Measurements from ENCODE around the gene BOC.

The BOC gene

GRCh38 chr3:113269661-113270060 lies 58.3 kb downstream of the BOC start:
- Histone ChIP-seq H3K4me1 (ENCODE audit: control insufficient read depth, insufficient read depth, low read length, poor library complexity, severe bottlenecking) (no peaks in the 10 kb centered on the region), H3K27ac (ENCODE audit: low read depth, low read length, severe bottlenecking) (peak overlapping the region; percentile 23), H3K36me3 (ENCODE audit: control insufficient read depth, insufficient read depth, low read length) (peaks cover 23% of the 10 kb centered on the region), H3K9me3 (ENCODE audit: control insufficient read depth, low read length) (no peaks in the 10 kb centered on the region), H3K4me3 (ENCODE audit: extremely low read depth, insufficient read depth, low read length, poor library complexity, severe bottlenecking) (no peak overlapping the region)
- WGBS, 2 experiments (ENCODE audit: insufficient coverage in 2 of 2), result 90 to 96% methylated on average over 3 of the region's 3 CpGs

- no peak overlapping the region for H3K27ac ChIP-seq (ENCODE audit: low read depth, low read length, severe bottlenecking)
- no peaks in the 10 kb centered on the region for H3K4me1 ChIP-seq (ENCODE audit: control insufficient read depth, insufficient read depth, low read length, poor library complexity, severe bottlenecking)
- 100% methylated on average over 1 to 2 of the region's 2 CpGs for WGBS, 2 experiments (ENCODE audit: insufficient coverage in 2 of 2)
- no peak overlapping the region for H3K4me3 ChIP-seq (ENCODE audit: extremely low read depth, insufficient read depth, low read length, poor library complexity, severe bottlenecking)
- H3K9me3 ChIP-seq (ENCODE audit: control insufficient read depth, low read length), result no peaks in the 10 kb centered on the region
- peaks cover 23% of the 10 kb centered on the region for H3K36me3 ChIP-seq (ENCODE audit: control insufficient read depth, insufficient read depth, low read length)
Measured at GRCh38 chr3:113270068-113270467, 58.7 kb downstream of the BOC start.

GRCh38 chr3:113270786-113271185 lies 59.4 kb downstream of the BOC start:
- no peak overlapping the region for H3K27ac ChIP-seq (ENCODE audit: low read depth, low read length, severe bottlenecking)
- WGBS, 2 experiments (ENCODE audit: insufficient coverage in 2 of 2), result 93 to 95% methylated on average over 7 to 8 of the region's 9 CpGs

DNA sequence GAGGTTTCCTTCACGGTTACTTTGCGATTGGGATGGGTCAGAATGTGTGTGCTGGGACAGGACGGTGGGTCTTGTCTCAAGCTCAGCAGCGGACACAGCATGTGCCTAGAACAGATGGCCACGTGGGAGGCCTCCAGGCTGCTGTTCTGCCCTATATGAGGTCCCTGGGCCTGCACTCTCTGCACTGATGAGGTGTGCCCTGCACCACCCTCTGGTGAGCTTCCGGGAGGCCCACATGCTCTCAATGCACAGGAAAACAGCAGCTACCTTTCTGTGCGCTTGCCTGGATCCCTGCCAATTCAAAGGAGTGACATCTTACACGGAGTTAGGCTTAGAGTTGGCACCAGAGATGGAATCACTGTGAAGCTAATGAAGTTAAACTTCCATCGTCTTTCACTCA lies 59.8 kb downstream of the BOC start:
- Histone ChIP-seq H3K36me3 (ENCODE audit: control insufficient read depth, insufficient read depth, low read length) (peaks cover 23% of the 10 kb centered on the region), H3K4me1 (ENCODE audit: control insufficient read depth, insufficient read depth, low read length, poor library complexity, severe bottlenecking) (peaks cover 6% of the 10 kb centered on the region)
- 91 to 93% methylated on average over 7 to 9 of the region's 9 CpGs for WGBS, 2 experiments (ENCODE audit: insufficient coverage in 2 of 2)

More at GRCh38 chr3:113270786-113271185, 59.4 kb downstream of the BOC start:
- peaks cover 2% of the 10 kb centered on the region for H3K4me1 ChIP-seq (ENCODE audit: control insufficient read depth, insufficient read depth, low read length, poor library complexity, severe bottlenecking)
- H3K36me3 ChIP-seq (ENCODE audit: control insufficient read depth, insufficient read depth, low read length), result peaks cover 23% of the 10 kb centered on the region
- H3K9me3 ChIP-seq (ENCODE audit: control insufficient read depth, low read length), result no peaks in the 10 kb centered on the region
- H3K4me3 ChIP-seq (ENCODE audit: extremely low read depth, insufficient read depth, low read length, poor library complexity, severe bottlenecking), result no peak overlapping the region

GRCh38 chr3:113271594-113272384 lies 60.4 kb downstream of the BOC start:
- peaks cover 8% of the 10 kb centered on the region for H3K4me1 ChIP-seq (ENCODE audit: control insufficient read depth, insufficient read depth, low read length, poor library complexity, severe bottlenecking)
- no peaks in the 10 kb centered on the region for H3K9me3 ChIP-seq (ENCODE audit: control insufficient read depth, low read length)
- no peak overlapping the region for H3K27ac ChIP-seq (ENCODE audit: low read depth, low read length, severe bottlenecking)
- WGBS, 2 experiments (ENCODE audit: insufficient coverage in 2 of 2), result 94 to 100% methylated on average over 7 to 8 of the region's 9 CpGs
- H3K36me3 ChIP-seq (ENCODE audit: control insufficient read depth, insufficient read depth, low read length), result peaks cover 23% of the 10 kb centered on the region
- H3K4me3 ChIP-seq (ENCODE audit: extremely low read depth, insufficient read depth, low read length, poor library complexity, severe bottlenecking), result no peak overlapping the region

More for the DNA sequence above, 59.8 kb downstream of the BOC start:
- Histone ChIP-seq H3K27ac (ENCODE audit: low read depth, low read length, severe bottlenecking) (no peak overlapping the region), H3K4me3 (ENCODE audit: extremely low read depth, insufficient read depth, low read length, poor library complexity, severe bottlenecking) (no peak overlapping the region), H3K9me3 (ENCODE audit: control insufficient read depth, low read length) (no peaks in the 10 kb centered on the region)

GRCh38 chr3:113272385-113272779 lies 61.0 kb downstream of the BOC start:
- peaks cover 8% of the 10 kb centered on the region for H3K4me1 ChIP-seq (ENCODE audit: control insufficient read depth, insufficient read depth, low read length, poor library complexity, severe bottlenecking)
- 93 to 98% methylated on average over 7 to 9 of the region's 13 CpGs for WGBS, 2 experiments (ENCODE audit: insufficient coverage in 2 of 2)
- no peak overlapping the region for H3K27ac ChIP-seq (ENCODE audit: low read depth, low read length, severe bottlenecking)
- H3K36me3 ChIP-seq (ENCODE audit: control insufficient read depth, insufficient read depth, low read length), result peaks cover 23% of the 10 kb centered on the region
- H3K9me3 ChIP-seq (ENCODE audit: control insufficient read depth, low read length), result no peaks in the 10 kb centered on the region
- no peak overlapping the region for H3K4me3 ChIP-seq (ENCODE audit: extremely low read depth, insufficient read depth, low read length, poor library complexity, severe bottlenecking)

DNA sequence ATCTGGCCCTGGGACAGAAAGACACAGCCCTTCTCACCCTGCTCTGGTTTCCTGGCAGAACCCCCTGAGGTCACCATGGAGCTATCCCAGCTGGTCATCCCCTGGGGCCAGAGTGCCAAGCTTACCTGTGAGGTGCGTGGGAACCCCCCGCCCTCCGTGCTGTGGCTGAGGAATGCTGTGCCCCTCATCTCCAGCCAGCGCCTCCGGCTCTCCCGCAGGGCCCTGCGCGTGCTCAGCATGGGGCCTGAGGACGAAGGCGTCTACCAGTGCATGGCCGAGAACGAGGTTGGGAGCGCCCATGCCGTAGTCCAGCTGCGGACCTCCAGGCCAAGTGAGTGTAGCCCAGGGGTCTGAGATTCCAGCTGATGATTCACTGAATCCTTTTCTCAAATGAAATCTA lies 61.7 kb downstream of the BOC start:
- H3K4me1 ChIP-seq (ENCODE audit: control insufficient read depth, insufficient read depth, low read length, poor library complexity, severe bottlenecking), result peaks cover 8% of the 10 kb centered on the region
- H3K27ac ChIP-seq (ENCODE audit: low read depth, low read length, severe bottlenecking), result peak overlapping the region; percentile 36
- H3K9me3 ChIP-seq (ENCODE audit: control insufficient read depth, low read length), result no peaks in the 10 kb centered on the region
- 93 to 94% methylated on average over 13 to 15 of the region's 15 CpGs for WGBS, 2 experiments (ENCODE audit: insufficient coverage in 2 of 2)
- no peak overlapping the region for H3K4me3 ChIP-seq (ENCODE audit: extremely low read depth, insufficient read depth, low read length, poor library complexity, severe bottlenecking)
- H3K36me3 ChIP-seq (ENCODE audit: control insufficient read depth, insufficient read depth, low read length), result peaks cover 23% of the 10 kb centered on the region

GRCh38 chr3:113273604-113274378 lies 62.4 kb downstream of the BOC start:
- Histone ChIP-seq H3K9me3 (ENCODE audit: control insufficient read depth, low read length) (no peaks in the 10 kb centered on the region), H3K36me3 (ENCODE audit: control insufficient read depth, insufficient read depth, low read length) (peaks cover 23% of the 10 kb centered on the region), H3K4me3 (ENCODE audit: extremely low read depth, insufficient read depth, low read length, poor library complexity, severe bottlenecking) (no peak overlapping the region), H3K4me1 (ENCODE audit: control insufficient read depth, insufficient read depth, low read length, poor library complexity, severe bottlenecking) (peaks cover 8% of the 10 kb centered on the region), H3K27ac (ENCODE audit: low read depth, low read length, severe bottlenecking) (no peak overlapping the region)
- 96 to 97% methylated on average over 7 to 12 of the region's 13 CpGs for WGBS, 2 experiments (ENCODE audit: insufficient coverage in 2 of 2)

- Histone ChIP-seq H3K36me3 (ENCODE audit: control insufficient read depth, insufficient read depth, low read length) (peaks cover 25% of the 10 kb centered on the region), H3K27ac (ENCODE audit: low read depth, low read length, severe bottlenecking) (peak overlapping the region; percentile 39), H3K4me3 (ENCODE audit: extremely low read depth, insufficient read depth, low read length, poor library complexity, severe bottlenecking) (no peak overlapping the region), H3K4me1 (ENCODE audit: control insufficient read depth, insufficient read depth, low read length, poor library complexity, severe bottlenecking) (peaks cover 8% of the 10 kb centered on the region), H3K9me3 (ENCODE audit: control insufficient read depth, low read length) (no peaks in the 10 kb centered on the region)
- WGBS, 2 experiments (ENCODE audit: insufficient coverage in 2 of 2), result 93 to 97% methylated on average over 11 to 13 of the region's 20 CpGs
Measured at GRCh38 chr3:113274425-113275257, 63.3 kb downstream of the BOC start.

DNA sequence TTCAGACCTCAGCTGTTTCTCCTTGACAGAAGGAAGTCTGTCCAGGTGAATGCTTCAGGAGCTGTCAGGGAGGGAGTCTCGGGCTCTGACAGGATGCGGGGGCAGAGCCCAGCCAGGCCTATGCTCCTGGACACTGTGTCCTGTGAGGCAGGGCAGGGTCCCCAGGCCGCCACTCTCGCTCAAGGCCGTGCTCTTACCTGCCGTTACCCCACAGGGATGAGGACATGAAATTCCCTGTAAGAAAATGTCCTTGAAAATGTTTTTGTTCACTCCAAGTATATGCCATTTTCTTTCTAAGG lies 63.9 kb downstream of the BOC start:
- 80 to 85% methylated on average over 1 to 4 of the region's 6 CpGs for WGBS, 2 experiments (ENCODE audit: insufficient coverage in 2 of 2)
- no peaks in the 10 kb centered on the region for H3K9me3 ChIP-seq (ENCODE audit: control insufficient read depth, low read length)
- H3K36me3 ChIP-seq (ENCODE audit: control insufficient read depth, insufficient read depth, low read length), result peaks cover 20% of the 10 kb centered on the region
- peaks cover 8% of the 10 kb centered on the region for H3K4me1 ChIP-seq (ENCODE audit: control insufficient read depth, insufficient read depth, low read length, poor library complexity, severe bottlenecking)
- peak overlapping the region; percentile 83 for H3K27ac ChIP-seq (ENCODE audit: low read depth, low read length, severe bottlenecking)
- H3K4me3 ChIP-seq (ENCODE audit: extremely low read depth, insufficient read depth, low read length, poor library complexity, severe bottlenecking), result no peak overlapping the region

Data from mesodermal cell (in vitro differentiated cells).